ENCODE results near the gene SMIM45.

Gene SMIM45

DNA sequence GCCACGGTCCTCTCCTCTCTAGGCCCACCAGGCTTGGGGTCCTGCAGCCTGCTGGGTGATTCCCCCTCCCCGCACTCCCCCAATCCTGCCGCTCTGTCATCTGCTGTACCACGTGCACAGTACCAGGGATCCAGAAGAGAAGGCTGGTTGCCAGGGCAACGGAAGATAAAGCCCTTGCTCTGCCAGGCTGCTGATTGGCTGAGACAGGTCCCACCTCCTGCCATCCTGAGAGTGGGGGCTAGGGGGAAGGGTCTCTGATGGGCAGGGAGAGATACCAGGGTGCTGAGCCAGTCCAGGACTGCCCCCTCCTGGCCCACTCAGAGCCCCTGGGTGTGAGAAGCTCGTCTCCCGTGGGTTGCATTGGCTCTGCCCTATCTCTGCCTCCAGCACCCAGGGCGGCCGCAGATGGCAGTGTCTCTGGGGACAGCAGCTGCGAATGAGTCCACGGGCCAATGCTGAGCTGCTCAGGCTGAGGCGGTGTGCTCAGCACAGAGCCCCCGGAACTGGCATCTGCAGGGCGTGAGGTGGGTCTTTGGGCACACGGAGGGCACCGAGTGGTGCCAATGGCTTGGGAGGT, at the start of gene SMIM45:
Gene SMIM45, plus strand, starts transcription at position 253 of the 577 bp plus-strand sequence.
- no peaks in the 10 kb centered on the region for H3K27me3 Mint-ChIP-seq (ENCODE audit: low read depth)
- no peak within 1 kb of the TSS for H3K27ac Mint-ChIP-seq
- no peaks in the 10 kb centered on the region for H3K9me3 Mint-ChIP-seq
- H3K36me3 Mint-ChIP-seq (ENCODE audit: low read depth) = no peaks in the 10 kb centered on the region
- peaks cover 10% of the 10 kb centered on the region for H3K4me1 Mint-ChIP-seq (ENCODE audit: low read depth)
- H3K4me3 Mint-ChIP-seq = no peak within 1 kb of the TSS

DNA sequence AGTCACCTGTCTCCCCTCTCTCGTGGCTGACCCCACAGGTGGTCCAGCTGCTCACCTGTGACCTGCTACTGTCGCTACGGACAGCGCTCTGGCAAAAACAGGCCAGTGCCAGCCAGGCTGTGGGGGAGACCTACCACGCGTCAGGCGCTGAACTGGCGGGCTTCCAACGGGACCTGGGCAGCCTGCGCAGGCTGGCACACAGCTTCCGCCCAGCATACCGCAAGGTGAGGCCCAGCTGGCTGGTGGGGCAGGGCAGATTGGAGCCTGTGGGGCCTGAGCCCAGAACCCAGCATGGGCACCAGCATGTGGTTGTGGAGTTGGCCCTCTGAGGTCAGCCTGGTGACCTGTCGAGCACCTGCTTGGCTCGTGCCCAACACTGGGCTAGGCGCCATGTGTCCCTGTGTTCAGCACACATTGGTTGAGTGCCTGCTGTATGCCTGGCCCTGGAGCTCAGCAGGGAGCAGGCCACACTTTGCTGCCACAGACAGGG, 49.0 kb upstream of the SMIM45 start:
- Mint-ChIP-seq H3K4me3 (no peak overlapping the region), H3K36me3 (ENCODE audit: low read depth) (peaks cover 19% of the 10 kb centered on the region), H3K4me1 (ENCODE audit: low read depth) (peaks cover 7% of the 10 kb centered on the region), H3K9me3 (no peaks in the 10 kb centered on the region), H3K27me3 (ENCODE audit: low read depth) (no peaks in the 10 kb centered on the region), H3K27ac (no peak overlapping the region)

DNA sequence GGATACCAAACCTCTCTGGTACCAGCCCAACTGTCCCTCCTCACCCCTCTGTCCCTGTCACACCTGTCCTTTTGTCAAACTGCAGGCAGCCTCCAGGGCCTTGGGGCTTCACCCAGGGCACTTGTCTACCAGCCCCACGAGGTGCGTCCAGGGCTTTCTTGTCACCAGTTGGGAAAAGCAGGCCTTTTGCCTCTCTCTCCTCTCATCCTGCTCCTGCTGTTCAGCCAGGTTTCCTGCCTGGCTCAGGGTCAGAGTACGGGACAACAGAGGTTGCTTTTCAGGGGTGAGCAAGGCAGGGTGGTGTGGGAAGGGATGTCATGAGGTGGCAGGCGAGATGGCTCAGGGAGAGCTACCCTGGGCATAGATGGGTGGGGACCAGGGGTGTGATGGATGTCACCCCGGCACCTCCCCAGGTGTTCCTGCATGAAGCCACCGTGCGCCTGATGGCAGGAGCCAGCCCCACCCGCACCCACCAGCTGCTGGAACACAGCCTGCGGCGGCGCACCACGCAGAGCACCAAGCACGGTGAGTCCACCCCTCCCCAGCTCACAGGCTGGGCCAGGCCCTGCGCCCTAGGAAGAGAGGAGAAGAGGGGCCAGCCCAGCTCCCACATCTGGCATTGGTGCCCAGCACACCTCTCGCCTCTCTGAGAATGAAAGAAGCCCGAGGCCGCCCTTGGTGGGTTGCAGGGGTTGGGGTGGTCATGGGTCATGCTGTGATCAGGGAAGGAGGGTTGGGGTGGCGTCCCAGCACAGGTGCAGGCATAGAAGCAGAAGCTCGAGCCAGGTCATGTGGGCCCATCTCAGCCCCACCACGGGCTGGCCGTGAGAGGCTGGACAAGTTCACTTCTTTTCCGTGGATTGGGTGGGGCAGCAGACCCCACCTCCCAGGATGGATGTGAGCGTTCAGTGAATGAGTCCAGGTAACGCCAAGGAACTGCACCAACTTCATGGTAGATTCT, 47.2 kb upstream of the SMIM45 start:
- Mint-ChIP-seq H3K4me3 (no peak overlapping the region), H3K36me3 (ENCODE audit: low read depth) (peaks cover 20% of the 10 kb centered on the region), H3K9me3 (no peaks in the 10 kb centered on the region), H3K4me1 (ENCODE audit: low read depth) (peaks cover 18% of the 10 kb centered on the region), H3K27me3 (ENCODE audit: low read depth) (peaks cover 9% of the 10 kb centered on the region), H3K27ac (no peak overlapping the region)

DNA sequence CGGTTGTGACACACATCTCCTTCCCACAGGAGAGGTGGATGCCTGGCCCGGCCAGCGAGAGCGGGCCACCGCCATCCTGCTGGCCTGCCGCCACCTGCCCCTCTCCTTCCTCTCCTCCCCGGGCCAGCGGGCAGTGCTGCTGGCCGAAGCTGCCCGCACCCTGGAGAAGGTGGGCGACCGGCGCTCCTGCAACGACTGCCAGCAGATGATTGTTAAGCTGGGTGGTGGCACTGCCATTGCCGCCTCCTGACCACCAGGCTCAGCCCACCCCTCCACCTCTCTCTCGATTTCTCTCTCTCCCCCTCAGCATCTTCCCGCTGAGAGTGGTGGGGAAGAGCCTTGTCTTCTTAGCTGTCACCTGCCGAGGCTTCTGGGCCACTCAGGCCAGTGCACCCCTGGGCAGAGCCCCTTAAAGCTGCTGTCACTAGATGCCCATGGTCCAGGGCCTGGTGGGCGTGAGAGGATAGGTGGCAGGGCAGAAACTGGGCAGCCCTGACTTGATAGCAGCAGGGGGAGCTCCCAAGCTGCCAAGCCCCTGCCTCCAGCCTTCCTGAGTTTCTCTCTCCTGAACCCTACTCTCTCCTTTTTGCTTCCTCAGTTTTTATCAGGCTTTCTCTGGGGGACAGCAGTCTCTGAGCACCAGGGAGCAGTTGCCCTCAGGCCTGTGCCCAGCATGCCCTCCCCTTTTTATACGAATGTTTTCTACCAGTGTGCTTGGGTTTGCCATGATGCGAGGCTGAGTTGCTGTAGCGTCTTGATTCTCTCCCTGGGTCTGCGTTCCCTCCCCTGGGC, 46.3 kb upstream of the SMIM45 start:
- Mint-ChIP-seq H3K4me1 (ENCODE audit: low read depth) (peaks cover 18% of the 10 kb centered on the region), H3K36me3 (ENCODE audit: low read depth) (peaks cover 16% of the 10 kb centered on the region)

DNA sequence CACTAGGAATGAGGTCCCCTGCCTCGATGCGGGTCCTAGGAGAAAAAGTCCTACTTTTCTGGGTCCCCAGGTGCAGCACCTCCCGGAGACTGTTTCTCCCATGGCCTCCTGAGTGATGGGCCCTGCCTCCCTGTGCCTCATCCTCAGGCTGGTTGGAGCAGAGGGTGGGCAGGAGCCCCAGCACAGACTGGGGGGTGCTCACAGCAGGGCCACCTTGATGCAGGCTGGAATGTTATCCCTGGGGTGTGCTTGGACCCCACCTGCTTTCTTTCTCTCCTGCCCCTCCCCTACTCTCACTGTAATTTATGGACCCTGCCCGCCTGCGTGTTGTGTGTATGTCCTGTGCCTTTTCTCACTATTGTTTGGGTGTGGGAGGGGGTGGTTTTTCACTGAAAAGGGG, 45.1 kb upstream of the SMIM45 start:
- H3K36me3 Mint-ChIP-seq (ENCODE audit: low read depth) = peaks cover 16% of the 10 kb centered on the region
- no peak overlapping the region for H3K27ac Mint-ChIP-seq
- no peak overlapping the region for H3K4me3 Mint-ChIP-seq
- H3K4me1 Mint-ChIP-seq (ENCODE audit: low read depth) = peaks cover 22% of the 10 kb centered on the region
- H3K27me3 Mint-ChIP-seq (ENCODE audit: low read depth) = peaks cover 16% of the 10 kb centered on the region
- no peaks in the 10 kb centered on the region for H3K9me3 Mint-ChIP-seq

More for the DNA sequence above, 46.3 kb upstream of the SMIM45 start:
- Mint-ChIP-seq H3K9me3 (no peaks in the 10 kb centered on the region), H3K4me3 (no peak overlapping the region), H3K27me3 (ENCODE audit: low read depth) (peaks cover 9% of the 10 kb centered on the region), H3K27ac (peak overlapping the region; percentile 7)

DNA sequence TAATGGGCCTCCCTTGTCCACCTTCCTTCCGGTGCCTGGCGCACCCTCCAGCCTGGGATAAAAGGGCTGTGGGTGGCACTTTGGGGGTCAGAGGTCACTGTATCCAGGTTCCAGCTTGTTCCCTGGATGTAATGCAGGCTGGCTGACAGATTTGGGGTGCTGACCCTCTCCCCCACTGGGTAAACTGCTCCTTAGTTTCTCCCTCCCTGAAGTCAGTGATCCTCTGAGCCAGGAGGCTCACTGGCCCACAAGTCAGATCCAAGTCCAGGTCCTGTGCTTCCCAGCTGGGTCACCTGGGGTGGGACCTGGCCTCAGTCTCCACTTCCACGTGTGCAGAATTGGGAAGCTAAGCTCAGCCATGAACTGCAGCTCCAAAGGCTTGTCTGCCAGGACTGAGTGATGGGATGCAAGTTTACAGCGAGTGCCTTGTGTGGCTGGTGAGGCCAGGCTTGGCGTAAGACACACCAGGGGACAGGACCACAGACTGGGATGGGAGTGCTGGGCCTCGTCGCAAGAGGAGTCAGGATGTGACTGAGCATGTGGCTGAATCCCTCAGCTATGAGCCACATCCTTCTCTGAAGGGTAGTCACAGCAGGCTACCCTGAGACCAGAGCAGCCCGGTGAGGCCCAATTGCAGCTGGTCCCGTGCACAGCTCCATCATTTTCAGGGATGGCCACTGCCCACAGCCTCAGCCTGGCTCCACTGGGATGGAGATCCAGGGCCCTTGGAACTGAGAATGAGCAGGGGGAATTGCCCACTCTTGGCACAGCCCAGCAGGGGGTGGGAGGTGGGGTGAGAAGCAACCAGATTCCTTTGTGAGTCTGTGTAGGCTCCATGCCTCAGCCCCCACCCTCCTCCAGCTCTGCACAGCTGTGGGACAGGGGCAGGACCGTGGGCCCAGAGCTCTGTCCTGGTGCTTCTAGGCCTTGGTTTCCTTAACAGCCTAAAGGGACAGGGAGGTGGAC, 44.2 kb upstream of the SMIM45 start:
- Mint-ChIP-seq H3K36me3 (ENCODE audit: low read depth) (peaks cover 16% of the 10 kb centered on the region), H3K27ac (no peak overlapping the region), H3K27me3 (ENCODE audit: low read depth) (peaks cover 25% of the 10 kb centered on the region), H3K4me3 (no peak overlapping the region), H3K4me1 (ENCODE audit: low read depth) (peaks cover 22% of the 10 kb centered on the region), H3K9me3 (no peaks in the 10 kb centered on the region)

DNA sequence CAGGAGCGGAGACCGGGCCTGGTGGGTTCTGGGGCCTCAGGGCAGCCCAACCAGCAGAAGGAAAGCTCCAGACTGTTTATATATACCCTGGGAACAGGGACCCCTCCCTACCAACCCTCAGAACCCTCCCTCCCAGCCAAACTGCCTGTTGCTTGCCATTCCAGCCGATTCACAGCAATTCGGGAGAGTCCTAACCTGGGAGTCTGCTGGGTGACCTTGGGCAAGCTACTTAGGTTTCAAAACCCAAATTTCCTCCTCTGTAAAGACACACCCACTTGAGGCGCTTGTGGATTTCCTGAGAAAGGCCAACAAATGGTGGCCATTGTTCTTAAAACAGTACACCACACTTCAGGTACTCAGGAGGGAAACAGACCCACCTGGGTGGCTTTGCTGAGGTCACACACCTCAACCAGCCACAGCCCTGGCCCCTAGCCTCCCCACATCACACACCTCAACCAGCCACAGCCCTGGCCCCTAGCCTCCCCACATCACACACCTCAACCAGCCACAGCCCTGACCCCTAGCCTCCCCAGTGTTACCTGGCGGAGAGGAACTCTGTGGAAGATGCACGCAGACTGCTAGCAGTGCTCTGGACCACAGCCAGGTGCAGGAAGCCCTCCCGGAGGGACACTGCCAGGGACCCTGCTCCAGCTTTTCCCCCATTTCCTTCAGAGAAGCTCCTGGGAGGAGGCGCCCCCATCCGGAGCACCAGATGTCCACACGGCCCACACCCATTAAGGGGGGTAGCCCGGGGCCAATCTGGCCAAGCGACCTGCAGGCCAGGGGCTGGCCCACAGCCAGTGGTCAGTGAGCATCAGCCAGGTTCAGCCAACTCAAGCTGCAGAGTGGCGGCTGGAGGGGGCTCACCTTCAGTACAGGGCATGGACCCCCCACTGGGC, 43.3 kb upstream of the SMIM45 start:
- peaks cover 33% of the 10 kb centered on the region for H3K27me3 Mint-ChIP-seq (ENCODE audit: low read depth)
- H3K4me3 Mint-ChIP-seq = peak overlapping the region; percentile 72
- no peaks in the 10 kb centered on the region for H3K9me3 Mint-ChIP-seq
- H3K4me1 Mint-ChIP-seq (ENCODE audit: low read depth) = peaks cover 24% of the 10 kb centered on the region
- peaks cover 12% of the 10 kb centered on the region for H3K36me3 Mint-ChIP-seq (ENCODE audit: low read depth)
- peak overlapping the region; percentile 62 for H3K27ac Mint-ChIP-seq

DNA sequence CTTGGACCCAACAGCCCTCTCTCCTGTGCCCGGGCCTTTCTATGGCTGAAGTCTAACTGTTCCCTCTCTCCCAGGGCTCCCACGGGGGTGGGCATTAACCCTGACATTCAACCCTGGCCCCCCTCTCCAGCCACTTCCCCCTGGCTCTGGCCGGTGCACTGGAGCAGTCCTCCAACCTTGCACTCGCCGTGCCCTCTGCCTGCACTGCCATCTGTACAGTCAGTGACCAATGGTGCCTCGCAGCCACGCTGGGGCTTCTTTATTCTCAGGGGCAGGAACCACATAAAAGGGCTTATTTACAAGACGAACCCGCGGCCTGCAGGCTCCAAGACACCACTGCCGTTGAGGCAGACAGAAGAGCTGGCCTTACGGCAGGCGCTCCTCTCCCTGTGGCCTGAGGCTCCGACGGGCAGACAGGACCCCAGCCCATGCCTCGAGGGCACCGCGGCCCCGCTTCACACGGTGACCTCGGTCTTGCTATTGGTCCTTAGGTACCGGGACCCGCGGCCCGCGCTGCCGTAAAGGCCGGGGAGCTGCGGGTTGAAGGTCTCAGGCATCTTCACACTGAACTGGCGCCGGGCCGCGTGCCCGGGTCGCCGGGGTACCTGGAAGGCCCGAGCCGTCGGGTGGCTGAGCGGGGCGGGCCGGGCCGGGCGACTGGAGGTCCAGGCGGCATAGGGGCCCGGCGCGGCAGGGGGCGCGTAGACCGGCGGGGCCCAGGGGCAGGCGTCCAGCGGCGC, 42.5 kb upstream of the SMIM45 start:
- H3K4me1 Mint-ChIP-seq (ENCODE audit: low read depth) = peaks cover 24% of the 10 kb centered on the region
- peaks cover 33% of the 10 kb centered on the region for H3K27me3 Mint-ChIP-seq (ENCODE audit: low read depth)
- H3K27ac Mint-ChIP-seq = peak overlapping the region; percentile 26
- H3K9me3 Mint-ChIP-seq = no peaks in the 10 kb centered on the region
- H3K4me3 Mint-ChIP-seq = peak overlapping the region; percentile 17
- H3K36me3 Mint-ChIP-seq (ENCODE audit: low read depth) = peaks cover 11% of the 10 kb centered on the region

DNA sequence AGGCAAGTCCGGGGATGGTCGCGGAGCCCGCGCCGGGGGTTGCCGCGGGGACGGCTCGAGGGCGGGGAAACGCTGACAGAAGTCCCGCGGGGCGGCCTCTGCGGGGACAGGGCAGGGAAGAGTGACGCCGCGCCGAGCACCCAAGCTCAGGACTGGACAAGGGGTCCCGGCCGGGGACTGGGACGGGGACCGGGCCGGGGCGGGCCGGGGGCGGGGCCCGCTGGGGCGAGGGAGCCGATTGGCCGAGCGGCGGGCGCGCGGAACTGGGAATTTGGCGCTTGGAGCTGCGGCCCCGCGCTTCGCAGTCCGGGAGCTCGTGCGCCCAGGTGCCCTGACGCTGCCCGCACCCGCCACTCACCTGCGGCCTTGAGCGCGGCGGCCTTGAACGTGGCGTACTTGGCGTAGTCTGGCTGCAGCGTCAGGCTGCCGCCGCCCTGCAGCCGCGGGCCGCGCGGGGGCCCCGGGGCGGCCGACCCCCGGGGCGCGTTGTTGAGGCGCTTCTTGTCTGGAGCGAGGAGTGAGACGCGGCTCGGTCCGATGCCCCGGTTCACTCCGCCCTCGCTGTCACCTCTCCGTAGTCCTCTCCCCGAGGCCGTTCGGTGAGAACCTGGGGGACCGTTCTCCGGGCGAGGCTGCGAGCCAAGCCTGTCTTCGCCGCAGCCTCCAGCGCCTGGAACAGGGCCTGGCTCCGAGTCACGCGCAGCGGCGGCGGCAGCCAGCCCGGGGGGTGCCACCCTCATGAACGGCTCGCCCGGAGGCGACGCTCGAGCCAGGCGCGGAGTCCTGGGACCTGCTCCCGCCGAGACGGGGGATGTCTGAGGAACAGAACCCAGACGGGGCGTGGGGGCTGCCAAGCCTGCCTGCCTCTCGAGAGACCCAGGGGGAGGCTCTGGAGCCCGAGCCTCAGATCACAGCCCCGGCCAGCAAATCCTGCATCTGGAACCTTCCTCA, 41.6 kb upstream of the SMIM45 start:
- Mint-ChIP-seq H3K4me3 (no peak overlapping the region), H3K9me3 (no peaks in the 10 kb centered on the region), H3K27ac (no peak overlapping the region), H3K27me3 (ENCODE audit: low read depth) (peaks cover 34% of the 10 kb centered on the region), H3K4me1 (ENCODE audit: low read depth) (peaks cover 24% of the 10 kb centered on the region), H3K36me3 (ENCODE audit: low read depth) (peaks cover 11% of the 10 kb centered on the region)

DNA sequence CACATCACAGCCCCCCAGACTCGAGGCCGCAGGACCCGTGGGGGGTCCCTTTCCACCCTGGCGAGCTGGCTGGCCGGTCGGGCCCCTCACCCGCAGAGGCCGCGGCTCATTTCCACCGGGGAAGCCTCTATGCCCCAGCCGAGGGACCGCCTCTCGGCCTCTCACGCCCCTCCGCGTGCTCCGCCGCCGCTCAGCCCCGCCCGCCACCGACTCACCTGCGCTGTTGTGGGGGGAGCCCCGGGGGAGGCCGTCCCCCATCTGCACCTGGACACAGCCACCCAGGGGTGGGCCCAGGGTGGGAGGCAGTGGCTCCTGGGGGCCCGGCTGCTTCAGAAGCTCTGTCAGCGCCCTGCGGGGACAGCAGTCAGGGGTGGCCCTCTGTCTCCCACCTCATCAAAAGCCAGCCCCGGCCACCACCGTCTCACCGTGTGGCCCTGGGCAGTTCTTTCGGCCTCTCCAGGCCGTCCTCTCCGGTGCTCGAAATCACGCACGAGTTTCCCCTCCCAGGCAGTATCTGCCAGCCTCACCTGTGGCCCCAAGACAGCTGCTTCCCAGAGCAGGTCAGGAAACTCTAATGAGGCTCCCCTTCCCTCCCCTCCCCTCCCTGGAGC, 40.8 kb upstream of the SMIM45 start:
- H3K36me3 Mint-ChIP-seq (ENCODE audit: low read depth) = peaks cover 5% of the 10 kb centered on the region
- no peak overlapping the region for H3K27ac Mint-ChIP-seq
- H3K4me3 Mint-ChIP-seq = no peak overlapping the region
- peaks cover 27% of the 10 kb centered on the region for H3K4me1 Mint-ChIP-seq (ENCODE audit: low read depth)
- no peaks in the 10 kb centered on the region for H3K9me3 Mint-ChIP-seq
- peaks cover 42% of the 10 kb centered on the region for H3K27me3 Mint-ChIP-seq (ENCODE audit: low read depth)

DNA sequence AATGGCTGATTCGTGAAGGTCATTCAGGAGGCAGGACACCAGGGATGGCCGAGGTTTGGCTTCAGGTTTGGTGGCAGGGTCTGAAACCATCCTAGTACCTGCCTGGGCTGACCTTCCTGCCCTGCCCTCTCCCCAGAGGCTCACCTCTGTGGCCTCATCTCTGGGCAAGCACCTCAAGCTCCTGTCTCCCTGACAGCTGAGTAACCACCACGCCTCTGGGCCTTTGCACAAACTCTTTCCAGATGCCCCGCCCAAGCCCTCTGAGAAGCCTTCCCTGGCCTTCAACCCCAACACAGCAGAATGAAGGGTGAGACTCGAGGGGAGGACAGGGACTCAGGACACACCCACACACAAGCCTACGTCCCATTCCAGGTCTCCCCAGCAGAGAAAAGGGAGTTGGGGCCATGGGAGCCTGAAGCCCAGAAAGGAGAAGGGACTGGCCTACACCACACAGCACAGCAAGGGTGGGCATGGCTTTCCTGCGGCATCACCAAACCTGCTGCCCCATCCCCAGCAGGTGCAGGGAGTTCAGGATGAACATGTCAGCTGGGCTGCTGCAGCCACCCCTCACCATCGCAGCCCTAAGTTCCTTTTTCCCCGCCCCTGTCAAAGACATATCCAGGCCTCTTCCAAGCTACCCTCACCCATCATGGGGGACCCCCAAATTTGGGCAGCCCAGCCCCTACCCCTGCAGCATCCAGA, 39.5 kb upstream of the SMIM45 start:
- peak overlapping the region; percentile 29 for H3K27ac Mint-ChIP-seq
- H3K36me3 Mint-ChIP-seq (ENCODE audit: low read depth) = peaks cover 5% of the 10 kb centered on the region
- H3K4me1 Mint-ChIP-seq (ENCODE audit: low read depth) = peaks cover 25% of the 10 kb centered on the region
- peaks cover 56% of the 10 kb centered on the region for H3K27me3 Mint-ChIP-seq (ENCODE audit: low read depth)
- H3K4me3 Mint-ChIP-seq = peak overlapping the region; percentile 10
- no peaks in the 10 kb centered on the region for H3K9me3 Mint-ChIP-seq
